Neuron (in vitro differentiated cells): ENCODE measurements around the gene VAMP4.

ENCODE experiments used
- H2AFZ ChIP-seq: one replicate; pipeline ENCODE4 v1.6.1; 2013; ENCODE audit warnings: low read depth, mild to moderate bottlenecking, inconsistent platforms, low read length, moderate library complexity
- H3K27me3 ChIP-seq: one replicate; pipeline ENCODE4 v1.6.1; 2013; ENCODE audit warnings: low read length; ENCODE audit not compliant: insufficient read depth
- H3K36me3 ChIP-seq: one replicate; pipeline ENCODE4 v1.6.1; 2013; ENCODE audit warnings: low read length; ENCODE audit not compliant: insufficient read depth
- H3K4me1 ChIP-seq: one replicate; pipeline ENCODE4 v1.6.1; 2013; ENCODE audit warnings: low read length; ENCODE audit not compliant: insufficient read depth
- H3K4me3 ChIP-seq: 2 replicates; pipeline ENCODE4 v1.5.1; 2013; ENCODE audit warnings: mild to moderate bottlenecking, low read length, moderate library complexity
- H3K9me3 ChIP-seq: one replicate; pipeline ENCODE4 v1.6.1; 2013; ENCODE audit warnings: low read length

VAMP4 gene, protein sequence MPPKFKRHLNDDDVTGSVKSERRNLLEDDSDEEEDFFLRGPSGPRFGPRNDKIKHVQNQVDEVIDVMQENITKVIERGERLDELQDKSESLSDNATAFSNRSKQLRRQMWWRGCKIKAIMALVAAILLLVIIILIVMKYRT

GRCh38 chr1:171741872-171742576, at the start of gene VAMP4:
Gene VAMP4 (minus strand): TSS chr1:171742065. CDS start chr1:171738414, 3,651 bp downstream.
- Histone ChIP-seq H3K4me1 (peaks cover 27% of the 10 kb centered on the region), H2AFZ (peak within 1 kb of the TSS; percentile 100), H3K27me3 (no peaks in the 10 kb centered on the region), H3K4me3 (peak within 1 kb of the TSS; percentile 88), H3K36me3 (peaks cover under 1% of the 10 kb centered on the region), H3K9me3 (no peaks in the 10 kb centered on the region)

DNA sequence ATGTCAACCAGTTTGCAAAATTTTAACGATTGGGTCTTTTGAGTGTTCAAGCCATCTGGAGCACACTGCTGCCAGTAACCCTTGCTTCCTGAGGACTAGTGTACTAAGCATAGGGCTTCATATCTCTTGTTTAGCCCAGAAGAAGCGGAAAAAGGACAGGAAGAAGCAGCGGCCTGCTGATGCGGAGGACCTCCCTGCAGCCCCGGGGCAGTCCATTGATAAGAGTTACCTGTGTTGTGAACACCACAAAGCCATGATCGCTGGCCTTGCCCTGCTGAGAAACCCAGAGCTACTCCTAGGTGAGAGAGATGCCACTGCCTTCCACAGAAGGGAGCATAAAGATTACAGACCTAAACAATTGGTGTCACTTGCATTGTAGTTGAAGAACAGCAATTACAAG, 48.5 kb upstream of the VAMP4 start:
- Histone ChIP-seq H3K4me1 (no peaks in the 10 kb centered on the region), H3K36me3 (peaks cover 91% of the 10 kb centered on the region), H3K4me3 (no peak overlapping the region), H2AFZ (no peak overlapping the region), H3K27me3 (no peaks in the 10 kb centered on the region), H3K9me3 (peaks cover 2% of the 10 kb centered on the region)

DNA sequence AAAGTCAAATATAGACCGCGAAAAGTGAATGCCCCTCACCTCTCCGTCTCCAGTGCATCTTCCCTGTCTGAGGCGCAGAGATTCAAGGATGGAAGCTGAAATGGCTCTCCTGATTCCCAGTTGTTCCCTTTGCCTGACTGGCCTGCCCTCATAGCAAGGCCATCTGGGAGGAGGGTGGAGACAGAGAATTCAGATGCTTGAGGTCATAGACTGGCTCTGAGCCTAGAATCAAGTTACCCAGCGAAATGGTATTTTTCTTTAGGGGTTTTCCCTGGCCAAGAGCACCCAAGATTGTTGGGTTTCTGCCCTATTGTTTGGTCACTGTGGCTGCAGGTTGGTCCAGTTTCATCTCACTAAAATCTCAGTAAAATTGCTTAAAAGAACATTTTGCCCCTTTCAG, 46.8 kb upstream of the VAMP4 start:
- Histone ChIP-seq H3K27me3 (no peaks in the 10 kb centered on the region), H3K4me1 (peaks cover 3% of the 10 kb centered on the region), H3K9me3 (no peaks in the 10 kb centered on the region), H2AFZ (no peak overlapping the region), H3K4me3 (no peak overlapping the region), H3K36me3 (peaks cover 93% of the 10 kb centered on the region)

- Histone ChIP-seq H3K9me3 (no peaks in the 10 kb centered on the region), H3K4me3 (no peak overlapping the region), H3K27me3 (no peaks in the 10 kb centered on the region), H3K4me1 (peaks cover 7% of the 10 kb centered on the region), H2AFZ (no peak overlapping the region), H3K36me3 (peaks cover 92% of the 10 kb centered on the region)
Measured at GRCh38 chr1:171787686-171788480, 46.0 kb upstream of the VAMP4 start.

DNA sequence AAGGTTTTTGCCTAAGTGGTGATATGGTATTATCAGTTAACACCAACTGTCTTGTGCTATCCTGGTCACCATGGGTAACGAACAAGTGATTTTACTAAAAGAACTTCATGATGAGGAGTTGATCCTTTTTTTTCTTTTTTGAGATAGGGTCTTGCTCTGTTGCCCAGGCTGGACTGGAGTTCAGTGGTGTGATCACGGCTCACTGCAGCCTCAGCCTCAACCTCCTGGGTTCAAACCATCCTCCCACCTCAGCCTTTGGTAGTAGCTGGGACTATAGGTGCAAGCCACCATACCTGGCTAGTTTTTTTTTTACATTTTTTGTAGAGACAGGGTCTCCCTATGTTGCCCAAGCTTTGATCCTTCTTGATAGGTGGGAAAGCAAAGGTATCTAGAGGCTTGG, 44.7 kb upstream of the VAMP4 start:
- peaks cover 78% of the 10 kb centered on the region for H3K36me3 ChIP-seq
- no peaks in the 10 kb centered on the region for H3K27me3 ChIP-seq

DNA sequence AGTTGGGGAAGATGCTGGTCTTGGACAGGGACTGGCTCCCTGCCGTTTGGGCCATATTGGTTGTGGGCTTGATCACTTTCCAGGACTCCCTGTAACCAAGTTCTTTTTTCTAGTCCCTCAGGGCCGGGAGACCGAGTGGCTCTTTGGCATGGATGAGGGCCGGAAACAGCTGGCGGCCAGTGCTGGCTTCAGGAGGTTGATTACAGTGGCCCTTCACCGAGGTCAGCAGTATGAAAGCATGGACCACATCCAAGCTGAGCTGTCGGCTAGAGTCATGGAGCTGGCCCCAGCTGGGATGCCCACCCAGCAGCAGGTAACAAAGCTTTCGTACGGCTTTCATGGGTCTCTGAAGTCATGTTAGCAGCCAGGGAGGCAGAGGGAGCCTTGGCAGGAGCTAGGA, 43.9 kb upstream of the VAMP4 start:
- Histone ChIP-seq H3K9me3 (no peaks in the 10 kb centered on the region), H3K27me3 (no peaks in the 10 kb centered on the region), H3K4me1 (peaks cover 16% of the 10 kb centered on the region), H3K4me3 (no peak overlapping the region), H3K36me3 (peaks cover 70% of the 10 kb centered on the region), H2AFZ (no peak overlapping the region)

More for the DNA sequence above, 44.7 kb upstream of the VAMP4 start:
- Histone ChIP-seq H3K9me3 (no peaks in the 10 kb centered on the region), H2AFZ (no peak overlapping the region), H3K4me3 (no peak overlapping the region), H3K4me1 (peaks cover 16% of the 10 kb centered on the region)

- Histone ChIP-seq H3K36me3 (peaks cover 62% of the 10 kb centered on the region), H3K27me3 (no peaks in the 10 kb centered on the region), H3K4me1 (peaks cover 16% of the 10 kb centered on the region), H2AFZ (no peak overlapping the region), H3K4me3 (no peak overlapping the region), H3K9me3 (no peaks in the 10 kb centered on the region)
Measured at GRCh38 chr1:171784784-171785183, 42.9 kb upstream of the VAMP4 start.

DNA sequence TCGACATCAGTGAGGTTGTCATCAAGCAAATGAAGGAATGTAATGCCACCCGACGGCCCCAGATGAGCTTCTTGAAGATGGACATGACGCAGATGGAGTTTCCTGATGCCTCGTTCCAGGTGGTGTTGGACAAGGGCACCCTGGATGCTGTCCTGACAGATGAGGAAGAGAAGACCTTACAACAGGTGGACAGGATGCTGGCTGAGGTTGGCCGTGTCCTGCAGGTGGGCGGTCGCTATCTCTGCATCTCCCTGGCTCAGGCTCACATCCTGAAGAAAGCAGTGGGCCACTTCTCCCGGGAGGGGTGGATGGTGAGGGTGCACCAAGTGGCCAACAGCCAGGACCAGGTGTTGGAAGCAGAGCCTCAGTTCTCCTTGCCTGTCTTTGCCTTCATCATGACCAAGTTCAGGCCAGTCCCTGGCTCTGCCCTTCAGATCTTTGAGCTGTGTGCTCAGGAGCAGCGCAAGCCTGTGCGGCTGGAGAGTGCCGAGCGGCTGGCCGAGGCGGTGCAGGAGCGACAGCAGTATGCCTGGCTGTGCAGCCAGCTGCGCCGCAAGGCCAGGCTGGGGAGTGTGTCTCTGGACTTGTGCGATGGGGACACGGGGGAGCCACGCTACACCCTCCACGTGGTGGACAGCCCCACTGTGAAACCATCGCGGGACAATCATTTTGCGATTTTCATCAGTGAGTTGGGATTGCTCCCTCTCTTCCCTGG, 42.1 kb upstream of the VAMP4 start:
- H2AFZ ChIP-seq, result no peak overlapping the region
- H3K9me3 ChIP-seq, result no peaks in the 10 kb centered on the region
- peaks cover 16% of the 10 kb centered on the region for H3K4me1 ChIP-seq
- no peaks in the 10 kb centered on the region for H3K27me3 ChIP-seq
- H3K4me3 ChIP-seq, result no peak overlapping the region
- peaks cover 55% of the 10 kb centered on the region for H3K36me3 ChIP-seq

- peaks cover 16% of the 10 kb centered on the region for H3K4me1 ChIP-seq
- no peaks in the 10 kb centered on the region for H3K9me3 ChIP-seq
- H3K4me3 ChIP-seq, result peak within 1 kb of the TSS; percentile 87
- H3K27me3 ChIP-seq, result no peaks in the 10 kb centered on the region
- H2AFZ ChIP-seq, result peak within 1 kb of the TSS; percentile 68
- H3K36me3 ChIP-seq, result peaks cover 29% of the 10 kb centered on the region
Measured at GRCh38 chr1:171781176-171781875, 39.5 kb upstream of the VAMP4 start, which contains the start of gene METTL13. Gene METTL13 (plus strand): TSS chr1:171781660. CDS start chr1:171781968, 308 bp downstream.

DNA sequence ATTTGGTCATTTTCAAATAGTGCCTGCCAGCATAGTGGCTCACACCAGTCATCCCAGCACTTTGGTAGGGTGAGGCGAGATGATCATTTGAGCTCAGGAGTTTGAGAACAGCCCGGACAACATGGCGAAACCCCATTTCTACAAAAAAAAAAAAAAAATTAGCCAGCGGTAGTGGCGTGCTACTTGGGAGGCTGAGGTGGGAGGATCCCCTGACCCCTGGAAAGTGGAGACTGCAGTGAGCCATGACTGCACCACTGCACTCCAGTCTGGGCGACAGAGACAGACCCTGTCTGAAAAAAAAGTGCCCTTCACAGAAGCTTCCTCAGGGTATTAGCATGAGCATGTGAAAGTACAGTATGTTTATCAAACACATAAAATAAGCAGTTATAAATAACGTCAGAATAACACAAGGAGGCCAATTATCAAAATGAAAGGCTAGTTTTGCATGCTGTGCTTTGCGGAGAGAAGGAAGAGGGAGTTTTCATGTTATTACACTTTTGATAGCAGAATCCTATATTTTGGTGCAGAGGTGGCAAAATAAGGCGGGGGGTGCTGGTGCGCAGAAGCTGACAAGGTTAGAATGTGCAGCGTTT, 38.8 kb upstream of the VAMP4 start:
- Histone ChIP-seq H3K9me3 (no peaks in the 10 kb centered on the region), H3K4me3 (peak overlapping the region; percentile 87), H3K4me1 (peaks cover 16% of the 10 kb centered on the region), H2AFZ (peak overlapping the region; percentile 68), H3K27me3 (no peaks in the 10 kb centered on the region), H3K36me3 (peaks cover 23% of the 10 kb centered on the region)

GRCh38 chr1:171772312-171772711, 30.4 kb upstream of the VAMP4 start:
- no peak overlapping the region for H3K4me3 ChIP-seq
- no peaks in the 10 kb centered on the region for H3K36me3 ChIP-seq
- no peaks in the 10 kb centered on the region for H3K4me1 ChIP-seq
- no peaks in the 10 kb centered on the region for H3K27me3 ChIP-seq
- no peaks in the 10 kb centered on the region for H3K9me3 ChIP-seq
- H2AFZ ChIP-seq, result no peak overlapping the region

GRCh38 chr1:171769754-171770153, 27.9 kb upstream of the VAMP4 start:
- no peaks in the 10 kb centered on the region for H3K27me3 ChIP-seq
- H3K36me3 ChIP-seq, result no peaks in the 10 kb centered on the region
- no peak overlapping the region for H3K4me3 ChIP-seq
- no peak overlapping the region for H2AFZ ChIP-seq
- no peaks in the 10 kb centered on the region for H3K9me3 ChIP-seq
- H3K4me1 ChIP-seq, result no peaks in the 10 kb centered on the region
